ENCODE measurements around the gene CCL4.
"Not testable (repeated sequence)": the region's sequence is repeated elsewhere in the genome, so short reads cannot be mapped to it uniquely, and the experiment has no call there.

CCL4 gene

GRCh38 chr17:36087471-36087870 is 16.2 kb upstream of the CCL4 start:
- in situ Hi-C loops (cut with MboI; ENCODE audit: low sequenced_read_pairs): not testable (repeated sequence)

- in situ Hi-C loops (cut with MboI; ENCODE audit: low sequenced_read_pairs): not testable (repeated sequence)
These were observed 15.6 kb upstream of the CCL4 start for GRCh38 chr17:36087897-36088572.

DNA sequence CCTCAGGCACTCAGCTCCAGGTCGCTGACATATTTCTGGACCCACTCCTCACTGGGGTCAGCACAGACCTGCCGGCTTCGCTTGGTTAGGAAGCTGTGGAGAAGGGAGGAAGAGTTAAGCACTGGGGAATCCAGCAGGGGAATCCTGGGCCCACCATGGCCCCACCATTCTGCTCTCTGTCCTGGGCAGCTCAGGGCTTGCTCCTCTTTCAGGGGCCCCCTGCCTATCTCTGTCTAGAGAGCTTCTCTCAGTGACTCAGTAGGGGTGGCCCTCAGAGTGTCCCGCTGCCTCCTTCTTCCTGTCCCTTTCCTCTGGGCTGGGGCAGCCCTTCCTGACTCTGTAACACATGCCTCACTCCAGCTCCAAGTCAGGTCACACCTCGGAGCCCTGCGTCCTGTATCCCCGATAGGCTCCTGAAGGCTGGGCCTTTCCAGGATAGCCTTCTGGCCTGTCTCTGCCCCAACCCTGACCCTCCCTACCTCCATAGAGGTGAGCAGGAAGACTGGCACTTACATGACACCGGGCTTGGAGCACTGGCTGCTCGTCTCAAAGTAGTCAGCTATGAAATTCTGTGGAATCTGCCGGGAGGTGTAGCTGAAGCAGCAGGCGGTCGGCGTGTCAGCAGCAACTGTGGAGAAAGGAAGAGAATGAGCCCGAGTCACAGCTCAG is 14.8 kb upstream of the CCL4 start:
- in situ Hi-C loops (cut with MboI; ENCODE audit: low sequenced_read_pairs): no loop called here

GRCh38 chr17:36089339-36089865 is 14.2 kb upstream of the CCL4 start:
- in situ Hi-C loops (cut with MboI; ENCODE audit: low sequenced_read_pairs): no loop called here

DNA sequence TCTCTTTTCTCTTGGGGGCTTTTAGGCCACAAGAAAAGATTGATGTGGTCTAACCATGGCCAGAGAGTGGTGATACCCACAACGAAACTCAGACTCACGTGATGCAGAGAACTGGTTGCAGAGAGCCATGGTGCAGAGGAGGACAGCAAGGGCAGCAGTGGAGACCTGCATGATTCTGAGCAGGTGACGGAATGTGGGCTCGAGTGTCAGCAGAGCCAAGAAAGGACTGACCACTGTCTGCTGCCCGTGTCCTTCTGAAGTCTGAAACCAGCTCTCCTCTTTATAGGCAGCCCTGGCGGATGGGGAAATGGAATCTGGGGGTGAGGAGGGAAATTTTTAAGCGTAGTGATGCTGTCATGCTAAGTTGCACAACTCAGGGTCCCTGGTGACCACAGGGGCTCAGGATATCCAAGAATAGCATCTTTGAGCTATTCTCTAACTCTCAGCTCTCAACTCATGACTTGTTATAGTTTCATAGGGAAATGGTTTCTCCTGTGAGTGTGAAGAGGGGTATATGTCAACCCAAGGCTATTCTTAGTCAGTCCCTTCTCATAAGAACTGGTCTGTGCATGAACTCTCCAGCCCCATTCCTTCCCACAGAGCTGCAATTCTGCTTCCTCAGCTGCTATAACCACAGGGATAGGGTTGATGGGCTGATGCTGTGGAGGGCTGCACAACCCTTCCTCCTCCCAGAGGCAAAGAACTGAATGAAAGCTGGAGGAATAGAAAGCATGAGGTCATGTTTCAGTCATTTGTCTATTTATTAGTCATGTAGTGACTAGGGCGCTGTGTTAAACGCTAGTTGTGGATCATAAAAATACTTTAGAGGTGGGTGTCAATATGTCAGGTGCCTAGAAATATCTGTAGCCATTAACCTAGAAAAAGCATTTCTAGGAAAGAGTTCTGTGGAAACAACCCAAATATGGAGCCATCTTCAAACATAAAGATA is 13.5 kb upstream of the CCL4 start, which contains the start of gene CCL3:
Gene CCL3 (minus strand): TSS at position 256 of the 949 bp plus-strand sequence. CDS start 85 bp downstream, at position 171.
- in situ Hi-C loops (cut with MboI; ENCODE audit: low sequenced_read_pairs): no loop called here

- in situ Hi-C loops (cut with MboI; ENCODE audit: low sequenced_read_pairs): no loop called here
These were observed 11.4 kb upstream of the CCL4 start for GRCh38 chr17:36092230-36092629.

GRCh38 chr17:36092715-36093114 is 10.9 kb upstream of the CCL4 start:
- in situ Hi-C loops (cut with MboI; ENCODE audit: low sequenced_read_pairs): not testable (repeated sequence)

DNA sequence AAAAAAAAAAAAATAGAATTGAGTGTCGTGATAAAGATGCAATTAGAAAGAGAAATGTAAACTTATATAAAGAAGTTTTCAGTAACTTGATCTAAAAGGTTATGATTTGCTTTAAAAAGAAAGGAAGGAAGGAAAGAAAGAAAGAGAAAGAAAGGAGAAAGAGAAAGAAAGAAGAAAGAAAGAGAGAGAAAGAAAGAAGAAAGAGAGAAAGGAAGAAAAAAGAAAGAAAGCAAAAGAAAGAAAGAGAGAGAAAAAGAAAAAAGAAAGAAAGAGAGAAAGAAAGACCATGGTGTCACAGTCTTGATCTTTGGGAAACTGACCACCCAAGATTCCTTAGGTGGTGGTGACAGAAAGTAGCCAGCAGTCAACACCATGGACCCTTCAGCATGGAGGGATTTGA is 9.4 kb upstream of the CCL4 start:
- in situ Hi-C loops (cut with MboI; ENCODE audit: low sequenced_read_pairs): no loop called here

DNA sequence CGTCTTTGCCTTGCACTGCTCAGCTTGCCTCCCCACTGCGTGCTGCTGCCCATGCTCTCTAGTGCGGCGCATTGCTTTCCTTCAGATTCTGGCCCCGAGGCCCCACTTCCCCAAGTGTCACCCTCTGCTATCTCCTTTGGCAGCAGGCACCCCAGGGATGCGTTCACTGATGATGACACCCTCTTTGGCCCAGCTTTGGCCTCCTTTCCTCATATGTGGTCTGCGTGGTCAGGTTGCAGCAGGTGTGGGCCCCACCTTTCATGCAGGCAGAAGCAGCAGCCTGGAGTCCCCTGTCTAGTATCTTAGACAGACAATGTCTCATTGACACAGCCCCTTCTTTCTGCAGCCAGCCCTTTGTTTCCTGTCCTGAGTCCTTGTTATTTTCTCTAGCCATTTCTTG is 8.9 kb upstream of the CCL4 start:
- in situ Hi-C loops (cut with MboI; ENCODE audit: low sequenced_read_pairs): no loop called here

- in situ Hi-C loops (cut with MboI; ENCODE audit: low sequenced_read_pairs): no loop called here
These were observed 7.6 kb upstream of the CCL4 start for GRCh38 chr17:36095992-36096391.

GRCh38 chr17:36099004-36099403 is 4.6 kb upstream of the CCL4 start:
- in situ Hi-C loops (cut with MboI; ENCODE audit: low sequenced_read_pairs): not testable (repeated sequence)

- in situ Hi-C loops (cut with MboI; ENCODE audit: low sequenced_read_pairs): not testable (repeated sequence)
These were observed 619 bp downstream of the CCL4 start for GRCh38 chr17:36104246-36104645.

GRCh38 chr17:36104701-36105181 is 1.1 kb downstream of the CCL4 start:
- in situ Hi-C loops (cut with MboI; ENCODE audit: low sequenced_read_pairs): no loop called here

DNA sequence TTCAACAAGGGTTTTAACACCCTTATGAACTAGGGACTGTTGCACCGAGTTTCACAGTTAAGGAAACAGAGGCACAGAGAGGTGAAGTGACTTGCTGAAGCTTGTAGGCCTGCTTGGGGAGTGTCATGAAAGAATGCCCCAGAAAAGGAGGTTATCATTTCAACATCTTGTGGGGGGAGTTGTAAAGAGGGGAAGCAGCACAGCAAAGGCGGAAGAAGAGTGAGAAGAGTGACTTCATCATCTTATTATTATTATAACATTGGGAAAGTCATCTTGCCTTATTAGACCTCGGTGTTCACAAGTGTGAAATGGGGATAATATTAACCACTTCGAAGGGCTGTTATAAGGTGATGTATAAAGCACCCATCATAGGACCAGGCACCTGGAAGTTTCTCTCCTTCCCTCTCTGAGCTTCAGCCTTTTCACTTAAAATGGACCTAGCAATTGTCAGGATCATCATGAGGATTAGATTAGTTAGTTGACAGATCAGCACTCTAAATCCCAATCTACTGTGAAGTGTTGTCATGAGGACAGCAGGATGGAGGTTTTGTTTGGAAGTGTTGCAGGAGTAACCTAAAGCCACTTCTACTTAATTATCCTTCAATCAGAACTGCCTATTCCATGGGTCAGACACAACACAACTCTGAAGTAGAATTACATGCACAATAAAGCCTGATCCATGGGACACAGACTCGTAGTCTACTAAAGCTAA is 2.3 kb downstream of the CCL4 start:
- in situ Hi-C loops (cut with MboI; ENCODE audit: low sequenced_read_pairs): no loop called here

DNA sequence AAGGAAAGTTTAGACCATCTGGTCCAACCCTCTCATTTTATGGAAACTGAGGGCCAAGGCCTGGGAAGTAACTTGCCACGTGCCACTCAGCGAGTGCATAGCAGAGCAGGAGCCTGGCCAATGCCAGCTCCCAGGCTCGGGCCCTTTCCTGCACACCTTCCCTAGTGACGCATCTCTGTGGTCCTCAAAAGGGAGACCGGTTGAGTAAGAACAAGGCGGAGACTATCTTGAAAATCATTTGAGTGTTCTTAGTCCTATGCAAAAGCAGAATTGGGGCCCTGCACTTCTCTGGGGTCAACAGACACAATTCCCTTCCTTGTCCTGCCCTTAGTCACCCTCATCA is 2.8 kb downstream of the CCL4 start:
- in situ Hi-C loops (cut with MboI; ENCODE audit: low sequenced_read_pairs): no loop called here

- in situ Hi-C loops (cut with MboI; ENCODE audit: low sequenced_read_pairs): no loop called here
These were observed 4.0 kb downstream of the CCL4 start for GRCh38 chr17:36107660-36108059.

DNA sequence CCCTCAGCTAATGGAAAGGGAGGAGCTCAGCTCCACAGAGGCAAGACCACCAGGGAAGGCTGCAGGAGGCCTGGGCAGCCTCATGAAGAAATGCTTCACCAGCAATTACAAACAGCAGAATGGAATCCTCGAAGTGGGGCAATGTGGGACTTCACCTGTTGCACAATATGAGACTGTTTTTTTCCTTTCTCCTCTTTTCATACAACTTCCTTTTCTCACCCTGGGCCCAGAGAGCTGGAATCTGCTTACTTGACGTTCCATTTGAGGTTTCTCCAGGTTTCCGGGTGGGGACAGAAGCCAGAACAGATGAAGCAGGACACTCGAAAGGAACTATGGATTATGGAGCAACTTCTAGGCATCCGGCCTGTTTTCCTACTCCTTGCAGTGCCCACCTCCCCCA is 4.6 kb downstream of the CCL4 start:
- in situ Hi-C loops (cut with MboI; ENCODE audit: low sequenced_read_pairs): not testable (repeated sequence)

GRCh38 chr17:36111068-36111490 is 7.5 kb downstream of the CCL4 start:
- in situ Hi-C loops (cut with MboI; ENCODE audit: low sequenced_read_pairs): loop anchor here (5.0 kb wide), 1 partner anchor 71 kb away; no protein-coding TSS in a partner anchor

- in situ Hi-C loops (cut with MboI; ENCODE audit: low sequenced_read_pairs): loop anchor here (5.0 kb wide), 1 partner anchor 70 kb away; no protein-coding TSS in a partner anchor
These were observed 8.9 kb downstream of the CCL4 start for GRCh38 chr17:36112572-36112971.

GRCh38 chr17:36113131-36113530 is 9.5 kb downstream of the CCL4 start:
- in situ Hi-C loops (cut with MboI; ENCODE audit: low sequenced_read_pairs): loop anchor here (5.0 kb wide), 1 partner anchor 69 kb away; no protein-coding TSS in a partner anchor

Data from HL-60/S4 (cell line).